Coronary artery (tissue), 2 donors: ENCODE measurements around the gene DYDC2.
"Not testable (repeated sequence)": the region's sequence is repeated elsewhere in the genome, so short reads cannot be mapped to it uniquely, and the experiment has no call there.

Experiments
- DNase-seq: peaks from one replicate; pipeline ENCODE4 v3.0.0-alpha.2; 2017; ENCODE audit warnings: low spot score
- H3K27ac ChIP-seq, 2 donors: fragments of 200-600 bp; sonication (generic); one replicate each; pipeline ENCODE4 v1.5.1; 2016 to 2019
- H3K4me3 ChIP-seq: fragments of 200-600 bp; sonication (generic); 2 replicates; pipeline ENCODE4 v1.5.1; 2016; ENCODE audit warnings: mild to moderate bottlenecking, moderate library complexity
- TF ChIP-seq, protein P1 (sequence below): fragments of 200-600 bp; sonication (generic); IDR thresholded peaks from one replicate; pipeline ENCODE4 v1.5.1; 2019; ENCODE audit warnings: antibody characterized with exemption

The DYDC2 gene

DNA sequence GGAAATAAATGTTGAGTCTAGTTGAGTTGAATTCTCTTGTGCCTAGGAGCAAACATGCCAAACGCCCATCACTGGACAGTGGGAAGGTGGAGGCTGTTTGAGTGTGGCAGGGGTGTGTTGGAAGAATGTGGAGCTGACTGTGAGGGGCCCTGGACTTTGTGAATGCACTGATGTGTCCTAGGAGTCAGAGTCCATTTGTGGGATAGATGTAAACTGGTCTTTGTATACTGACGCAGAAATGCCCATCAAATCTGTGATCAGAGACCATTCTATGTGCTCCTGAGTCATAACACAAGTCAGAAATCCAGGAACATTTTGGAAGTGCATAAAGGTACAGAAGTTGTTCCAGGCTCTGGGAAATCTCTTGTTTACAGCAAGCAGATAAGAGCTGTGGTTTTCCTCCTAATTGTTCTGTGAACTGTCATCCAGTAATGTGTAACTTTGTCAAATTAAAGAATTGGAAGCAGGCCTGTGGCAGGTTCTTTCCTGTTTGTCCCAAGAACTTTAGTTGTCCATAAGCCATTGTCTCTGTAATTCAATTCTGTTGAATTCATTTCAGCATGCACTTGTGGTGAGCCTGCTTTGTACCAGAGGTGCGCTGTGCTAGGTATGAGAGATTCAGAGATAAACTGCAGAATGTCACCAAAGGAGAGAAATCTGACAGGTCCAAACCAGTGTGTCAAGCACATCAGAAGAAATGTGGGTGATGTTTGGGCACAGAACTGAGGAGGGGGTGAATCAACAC lies 59.3 kb downstream of the DYDC2 start:
- TF ChIP-seq, protein P1, sequence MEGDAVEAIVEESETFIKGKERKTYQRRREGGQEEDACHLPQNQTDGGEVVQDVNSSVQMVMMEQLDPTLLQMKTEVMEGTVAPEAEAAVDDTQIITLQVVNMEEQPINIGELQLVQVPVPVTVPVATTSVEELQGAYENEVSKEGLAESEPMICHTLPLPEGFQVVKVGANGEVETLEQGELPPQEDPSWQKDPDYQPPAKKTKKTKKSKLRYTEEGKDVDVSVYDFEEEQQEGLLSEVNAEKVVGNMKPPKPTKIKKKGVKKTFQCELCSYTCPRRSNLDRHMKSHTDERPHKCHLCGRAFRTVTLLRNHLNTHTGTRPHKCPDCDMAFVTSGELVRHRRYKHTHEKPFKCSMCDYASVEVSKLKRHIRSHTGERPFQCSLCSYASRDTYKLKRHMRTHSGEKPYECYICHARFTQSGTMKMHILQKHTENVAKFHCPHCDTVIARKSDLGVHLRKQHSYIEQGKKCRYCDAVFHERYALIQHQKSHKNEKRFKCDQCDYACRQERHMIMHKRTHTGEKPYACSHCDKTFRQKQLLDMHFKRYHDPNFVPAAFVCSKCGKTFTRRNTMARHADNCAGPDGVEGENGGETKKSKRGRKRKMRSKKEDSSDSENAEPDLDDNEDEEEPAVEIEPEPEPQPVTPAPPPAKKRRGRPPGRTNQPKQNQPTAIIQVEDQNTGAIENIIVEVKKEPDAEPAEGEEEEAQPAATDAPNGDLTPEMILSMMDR = no peak
- no peak overlapping the region for H3K27ac ChIP-seq
- no peak overlapping the region for H3K4me3 ChIP-seq
- no peak for DNase-seq

GRCh38 chr10:80416479-80417098 lies 60.0 kb downstream of the DYDC2 start:
- DNase-seq = no peak
- no peak overlapping the region for H3K27ac ChIP-seq
- no peak overlapping the region for H3K4me3 ChIP-seq
- TF ChIP-seq, protein P1 = no peak

- H3K27ac ChIP-seq, H3K4me3 ChIP-seq, DNase-seq: not testable (repeated sequence)
Measured at GRCh38 chr10:80417256-80417655, 60.7 kb downstream of the DYDC2 start.
